Forelimb muscle (tissue), 1 donor: Measurements from ENCODE around the gene ARMC12. TPM values are rescaled to one million over a fixed set of nuclear protein-coding genes. Genes with fewer than 3 reads are reported as not detected.
"Not testable (repeated sequence)": the region's sequence is repeated elsewhere in the genome, so short reads cannot be mapped to it uniquely, and the experiment has no call there.

Experiments
- DNase-seq: peaks from one replicate; pipeline ENCODE4 v3.0.0-alpha.2; 2013; ENCODE audit warnings: low read depth
- polyA plus RNA-seq: library from polyadenylated mRNA; unstranded; fragments of 120-200 nt; gene quantifications from one replicate; pipeline ENCODE4 v1.2.1, GENCODE V29; 2013; ENCODE audit not compliant: insufficient read length

ARMC12 gene, protein sequence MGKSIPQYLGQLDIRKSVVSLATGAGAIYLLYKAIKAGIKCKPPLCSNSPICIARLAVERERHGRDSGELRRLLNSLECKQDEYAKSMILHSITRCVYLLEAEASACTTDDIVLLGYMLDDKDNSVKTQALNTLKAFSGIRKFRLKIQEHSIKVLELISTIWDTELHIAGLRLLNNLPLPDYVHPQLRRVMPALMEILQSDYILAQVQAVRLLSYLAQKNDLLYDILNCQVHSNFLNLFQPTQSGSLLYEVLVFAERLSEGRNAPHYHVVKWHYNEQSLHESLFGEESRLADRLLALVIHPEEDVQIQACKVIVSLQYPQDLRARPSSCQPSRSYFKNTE
- polyA plus RNA-seq: 0.96 TPM

GRCh38 chr6:35736982-35737412 is at the start of gene ARMC12:
Gene ARMC12, plus strand, starts transcription at chr6:35737032. Its CDS starts 77 bp downstream, at chr6:35737109.
- DNase-seq: no peak

GRCh38 chr6:35687658-35688604 is 48.9 kb upstream of the ARMC12 start:
- DNase-seq: no peak

- DNase-seq: no peak
Observed at GRCh38 chr6:35688605-35689322, 48.1 kb upstream of the ARMC12 start, which contains the start of gene FKBP5. Gene FKBP5, minus strand, starts transcription at chr6:35688915. Its CDS starts 46,091 bp downstream, at chr6:35642824.

DNA sequence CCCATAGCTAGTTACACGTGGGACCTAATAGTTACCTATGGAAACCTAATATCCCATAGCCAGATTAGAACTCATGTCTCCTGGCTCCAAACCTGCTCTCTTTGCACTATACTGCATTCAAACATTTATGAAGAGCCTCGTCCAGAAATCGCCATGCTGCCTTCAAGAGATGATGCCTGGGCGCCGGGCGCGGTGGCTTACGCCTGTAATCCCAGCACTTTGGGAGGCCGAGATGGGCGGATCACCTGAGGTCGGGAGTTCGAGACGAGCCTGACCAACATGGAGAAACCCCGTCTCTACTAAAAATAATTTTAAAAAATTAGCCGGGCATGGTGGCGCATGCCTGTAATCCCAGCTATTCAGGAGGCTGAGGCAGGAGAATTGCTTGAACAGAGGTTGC is 46.8 kb upstream of the ARMC12 start:
- not testable (repeated sequence) for DNase-seq

DNA sequence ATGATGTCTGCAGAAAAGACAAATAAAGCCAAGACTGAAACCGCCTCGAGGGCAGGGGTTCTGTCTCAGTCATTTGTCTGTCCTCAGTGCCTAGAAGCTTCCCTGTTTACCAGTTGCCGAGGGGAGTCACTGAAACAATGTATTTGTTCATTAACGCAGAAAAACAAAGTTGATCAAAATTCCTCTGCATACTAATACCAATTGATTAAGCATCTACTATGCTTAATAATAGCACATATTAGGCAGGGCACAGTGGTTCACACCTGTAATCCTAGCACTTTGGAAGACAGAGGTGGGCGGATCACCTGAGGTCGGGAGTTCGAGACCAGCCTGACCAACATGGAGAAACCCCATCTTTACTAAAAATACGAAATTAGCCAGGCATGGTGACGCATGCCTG is 46.3 kb upstream of the ARMC12 start:
- no peak for DNase-seq

GRCh38 chr6:35691027-35691824 is 45.6 kb upstream of the ARMC12 start:
- no peak for DNase-seq

DNA sequence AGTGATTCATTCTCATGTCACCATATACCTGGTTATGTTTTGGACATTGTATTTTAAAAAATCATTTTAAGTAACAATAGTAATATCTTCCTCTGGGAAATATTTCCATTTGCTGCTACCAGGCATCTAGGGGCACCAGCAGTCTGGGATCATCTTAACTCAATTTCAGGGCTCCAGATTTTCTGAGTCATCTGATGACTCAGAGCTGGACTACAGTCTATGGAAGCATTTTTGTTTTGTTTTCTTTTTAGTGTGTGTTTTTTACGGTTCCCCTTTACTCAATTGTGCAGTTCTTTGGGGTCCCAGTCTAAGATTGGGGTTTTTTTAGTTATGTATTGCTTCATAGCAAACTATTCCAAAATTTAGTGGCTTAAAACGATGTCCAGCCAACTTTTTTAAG is 42.4 kb upstream of the ARMC12 start:
- no peak for DNase-seq

GRCh38 chr6:35698430-35698829 is 38.4 kb upstream of the ARMC12 start:
- DNase-seq: not testable (repeated sequence)

DNA sequence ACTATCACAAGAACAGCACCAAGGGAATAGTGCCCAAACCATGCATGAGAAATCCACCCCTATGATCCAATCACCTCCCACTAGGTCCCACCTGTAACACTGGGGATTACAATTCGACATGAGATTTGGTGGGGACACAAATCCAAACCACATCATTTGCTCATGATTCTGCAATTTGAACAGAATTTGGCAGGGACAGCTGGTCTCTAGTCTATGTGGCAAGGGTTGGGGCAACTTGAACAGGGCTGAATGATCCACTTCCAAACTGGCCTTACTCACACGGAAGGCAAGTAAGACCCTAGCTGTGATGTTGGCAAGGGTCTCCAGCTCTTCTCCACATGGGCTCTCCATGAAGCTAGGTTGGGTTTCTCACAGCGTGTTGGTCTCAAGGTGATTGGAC is 38.0 kb upstream of the ARMC12 start:
- DNase-seq: no peak

- DNase-seq: no peak
Observed at GRCh38 chr6:35703554-35703953, 33.3 kb upstream of the ARMC12 start.

DNA sequence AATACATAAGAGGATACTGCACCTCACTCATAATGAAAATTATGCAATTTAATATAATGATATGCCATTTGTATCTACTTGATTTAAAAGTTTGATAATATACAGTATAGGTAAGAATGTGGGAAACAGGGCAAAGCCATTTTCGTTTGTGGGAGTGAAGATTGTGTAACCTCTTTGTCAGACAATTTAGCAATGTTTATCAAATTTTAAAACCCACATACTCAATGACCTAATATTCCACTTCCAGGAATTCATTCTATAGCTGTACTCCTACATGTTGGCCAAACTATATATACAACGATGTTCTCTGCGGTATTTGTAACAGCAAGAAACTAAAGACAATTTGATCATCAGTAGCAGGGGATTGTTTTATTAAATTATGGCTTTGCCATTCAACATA is 30.4 kb upstream of the ARMC12 start:
- DNase-seq: no peak

GRCh38 chr6:35707714-35708407 is 29.0 kb upstream of the ARMC12 start:
- no peak for DNase-seq

GRCh38 chr6:35708585-35708984 is 28.2 kb upstream of the ARMC12 start:
- DNase-seq: no peak

- DNase-seq: no peak
Observed at GRCh38 chr6:35710241-35710847, 26.5 kb upstream of the ARMC12 start.

- DNase-seq: no peak
Observed at GRCh38 chr6:35711731-35712130, 25.1 kb upstream of the ARMC12 start.

- no peak for DNase-seq
Observed at GRCh38 chr6:35713006-35713767, 23.6 kb upstream of the ARMC12 start.

DNA sequence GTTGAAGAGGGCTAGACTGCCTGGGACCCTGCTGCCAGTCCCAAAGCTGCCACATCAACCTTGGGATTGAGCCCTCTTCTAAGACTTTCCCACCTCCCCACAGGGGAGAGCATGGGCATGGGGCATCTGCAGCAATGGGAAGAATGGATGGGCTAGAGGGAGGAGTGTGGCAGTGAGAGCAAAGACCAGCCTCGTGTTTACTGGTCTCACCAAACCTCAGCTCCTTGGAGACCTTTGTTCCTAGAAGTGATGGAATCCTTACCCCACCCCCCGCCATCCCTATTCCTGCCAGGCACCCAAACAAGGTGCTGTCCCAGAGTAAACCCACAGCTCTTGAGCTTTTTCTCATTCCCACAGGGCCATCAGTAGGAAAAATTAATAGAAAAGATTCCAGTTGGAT is 20.0 kb upstream of the ARMC12 start:
- no peak for DNase-seq

DNA sequence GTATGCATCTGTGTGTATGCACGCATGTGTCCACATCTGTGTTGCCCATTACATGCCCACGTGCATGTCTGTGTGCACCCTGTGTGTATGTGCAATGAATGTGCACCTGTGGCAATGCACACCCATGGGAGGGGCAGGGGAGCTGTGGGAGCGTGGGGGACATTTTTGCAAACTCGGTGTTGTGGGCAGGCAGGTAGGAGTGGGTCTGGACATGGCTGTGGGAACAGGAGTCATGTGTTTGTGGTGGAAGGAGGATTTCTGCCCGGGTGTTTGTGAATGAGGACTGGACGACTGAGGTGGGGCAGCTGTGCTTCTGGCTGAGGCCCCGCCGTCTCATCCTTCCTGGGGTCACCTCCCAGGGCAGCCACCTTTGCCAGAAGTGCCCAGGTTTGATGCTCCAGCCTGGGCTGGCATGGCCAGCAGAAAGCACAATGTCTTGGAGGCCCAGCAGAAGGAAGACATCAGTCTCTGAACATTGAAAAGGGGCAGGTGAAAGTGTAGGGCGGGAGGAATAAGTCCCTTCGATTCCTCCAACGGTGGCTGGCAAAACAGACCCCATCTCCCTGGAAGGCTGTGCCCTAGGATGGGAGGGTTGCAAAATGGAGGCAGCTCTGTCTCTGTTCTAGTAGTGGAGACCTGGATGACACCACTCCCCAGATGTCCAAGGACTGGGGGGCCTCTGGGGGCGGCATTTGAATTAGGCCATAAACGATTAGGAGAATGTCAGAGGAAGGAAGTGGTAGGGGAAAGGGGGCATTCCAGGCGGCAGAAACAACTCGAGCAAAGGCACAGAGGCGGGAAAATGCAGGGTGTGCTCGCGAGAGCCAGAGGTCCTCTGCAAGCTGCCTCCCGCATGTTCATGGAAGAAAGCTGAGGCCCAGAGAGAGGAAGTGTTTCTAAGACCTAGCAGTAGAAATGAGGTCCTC is 19.1 kb upstream of the ARMC12 start:
- no peak for DNase-seq
